ENCODE results near the gene SNX32. TPM values are rescaled to one million over a fixed set of nuclear protein-coding genes. Genes with fewer than 3 reads are reported as not detected.
A peak's percentile ranks its signal among the peaks of the same experiment; 100 is the strongest.

SNX32 gene
- total RNA-seq, 4 donors from 2014 or later, result 0.21 to 0.99 (median 0.67) TPM

- no peak for TF ChIP-seq CTCF (IDR thresholded peaks at IDR 0.05)
- no peak for TF ChIP-seq POLR2A (IDR thresholded peaks at IDR 0.05)
Observed at GRCh38 chr11:65791719-65792213, 42.0 kb upstream of the SNX32 start.

DNA sequence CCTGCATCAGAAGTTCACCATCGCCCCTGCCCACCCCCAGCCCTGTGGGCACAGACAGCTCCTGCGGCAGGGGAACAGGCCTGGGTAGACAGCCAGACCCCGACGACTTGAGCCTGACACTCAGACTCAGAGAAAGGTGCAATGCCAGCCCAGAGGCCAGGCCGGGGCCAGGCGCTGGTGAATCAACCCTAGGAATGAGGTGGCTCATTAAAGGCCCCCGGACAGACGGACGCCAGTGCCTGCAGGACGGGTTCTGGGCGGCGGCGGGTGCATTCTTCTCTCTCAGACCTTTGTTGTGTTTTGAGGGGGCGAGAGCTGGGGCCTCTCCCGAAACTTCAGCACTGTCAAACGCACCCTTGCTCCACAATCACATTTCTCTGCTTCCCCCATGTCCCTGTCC, 41.3 kb upstream of the SNX32 start:
- TF ChIP-seq CTCF (IDR thresholded peaks at IDR 0.05) (no peak), POLR2A (IDR thresholded peaks at IDR 0.05) (no peak)
- intact Hi-C loops (cut with DNase I; ENCODE audit: low total_unique reads), result no loop called here
- no peak for DNase-seq (ENCODE audit: low spot score in 2 of 2)
- no peak overlapping the region for H3K4me3 ChIP-seq (ENCODE audit: low read depth, poor library complexity, severe bottlenecking)
- 51 to 54% methylated on average over 16 of the region's 16 CpGs for WGBS, 2 donors

More at GRCh38 chr11:65791719-65792213, 42.0 kb upstream of the SNX32 start:
- intact Hi-C loops (cut with DNase I; ENCODE audit: low total_unique reads), result no loop called here
- H3K4me3 ChIP-seq (ENCODE audit: low read depth, poor library complexity, severe bottlenecking), result no peak overlapping the region
- DNase-seq (ENCODE audit: low spot score in 2 of 2), result peak; percentile 54 to 90
- WGBS, 2 donors, result 43 to 46% methylated on average over 13 of the region's 13 CpGs

DNA sequence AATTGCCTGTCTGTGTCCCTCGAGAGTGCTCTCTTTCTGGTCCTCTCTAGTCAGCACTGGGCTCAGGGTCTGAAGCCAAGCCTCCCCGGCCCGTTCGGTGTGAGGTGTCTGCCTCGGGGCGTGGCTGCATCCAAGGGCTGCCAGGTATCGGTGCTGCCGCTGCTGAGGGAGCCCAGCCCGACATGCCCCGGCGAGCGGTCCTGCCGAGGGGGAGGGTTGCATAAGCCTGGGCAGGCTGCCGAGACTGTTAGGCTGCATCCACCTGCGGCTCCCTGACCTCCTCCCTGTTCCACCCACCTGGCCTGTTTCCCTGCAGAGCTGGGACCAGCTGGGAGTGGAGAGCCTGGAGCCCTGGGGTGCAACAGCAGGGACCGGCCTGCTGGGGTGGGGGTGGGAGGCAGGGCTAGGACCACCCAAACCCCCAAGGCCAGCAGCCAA, 40.6 kb upstream of the SNX32 start:
- DNase-seq (ENCODE audit: low spot score in 2 of 2), result peak; percentile 67 to 93
- intact Hi-C loops (cut with DNase I; ENCODE audit: low total_unique reads), result no loop called here
- TF ChIP-seq POLR2A (IDR thresholded peaks at IDR 0.05) (no peak), CTCF (IDR thresholded peaks at IDR 0.05) (no peak)
- 25 to 48% methylated on average over 9 to 12 of the region's 16 CpGs for WGBS, 2 donors
- H3K4me3 ChIP-seq (ENCODE audit: low read depth, poor library complexity, severe bottlenecking), result no peak overlapping the region

DNA sequence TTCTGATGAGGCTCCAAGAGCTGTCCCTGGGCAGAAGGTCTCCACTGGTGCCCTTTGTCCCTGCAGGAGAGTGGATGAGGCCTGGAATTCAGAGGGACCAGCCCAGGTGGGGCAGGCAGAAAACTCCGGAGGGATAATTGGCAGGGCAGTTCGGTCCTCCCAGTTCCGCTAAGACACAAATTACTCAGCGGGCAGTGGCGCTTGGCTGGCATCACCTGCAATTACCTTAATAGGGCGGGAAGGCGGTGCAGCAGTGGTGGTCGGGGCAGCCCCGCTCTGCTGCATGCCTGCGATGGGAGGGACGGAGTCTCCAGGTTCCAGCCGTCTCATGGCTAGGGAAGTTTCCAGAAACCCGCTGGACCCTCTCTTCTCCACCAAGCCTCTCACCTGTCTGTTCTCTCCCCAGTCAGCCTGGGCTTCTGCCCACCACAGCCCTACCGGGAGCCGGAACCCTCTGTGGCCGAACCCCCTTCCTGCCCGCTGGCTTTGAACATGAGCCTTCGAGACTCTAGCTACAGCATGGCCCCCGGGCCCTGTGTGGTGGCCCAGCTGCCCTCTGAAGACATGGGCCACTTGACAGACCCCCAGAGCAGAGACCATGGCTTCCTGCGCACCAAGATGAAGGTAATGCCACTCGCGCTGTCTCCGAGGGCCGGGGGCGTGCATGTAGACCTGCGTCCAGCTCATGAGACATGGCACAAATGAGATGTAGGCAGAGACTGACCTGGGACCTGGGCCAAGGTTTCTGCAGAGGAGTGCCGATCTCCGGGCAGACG, 40.0 kb upstream of the SNX32 start:
- no peak for TF ChIP-seq POLR2A (IDR thresholded peaks at IDR 0.05)
- TF ChIP-seq CTCF (IDR thresholded peaks at IDR 0.05), result no peak
- no peak overlapping the region for H3K4me3 ChIP-seq (ENCODE audit: low read depth, poor library complexity, severe bottlenecking)
- no peak for DNase-seq (ENCODE audit: low spot score in 2 of 2)
- WGBS, 2 donors, result 76 to 79% methylated on average over 20 to 29 of the region's 29 CpGs
- intact Hi-C loops (cut with DNase I; ENCODE audit: low total_unique reads), result no loop called here

DNA sequence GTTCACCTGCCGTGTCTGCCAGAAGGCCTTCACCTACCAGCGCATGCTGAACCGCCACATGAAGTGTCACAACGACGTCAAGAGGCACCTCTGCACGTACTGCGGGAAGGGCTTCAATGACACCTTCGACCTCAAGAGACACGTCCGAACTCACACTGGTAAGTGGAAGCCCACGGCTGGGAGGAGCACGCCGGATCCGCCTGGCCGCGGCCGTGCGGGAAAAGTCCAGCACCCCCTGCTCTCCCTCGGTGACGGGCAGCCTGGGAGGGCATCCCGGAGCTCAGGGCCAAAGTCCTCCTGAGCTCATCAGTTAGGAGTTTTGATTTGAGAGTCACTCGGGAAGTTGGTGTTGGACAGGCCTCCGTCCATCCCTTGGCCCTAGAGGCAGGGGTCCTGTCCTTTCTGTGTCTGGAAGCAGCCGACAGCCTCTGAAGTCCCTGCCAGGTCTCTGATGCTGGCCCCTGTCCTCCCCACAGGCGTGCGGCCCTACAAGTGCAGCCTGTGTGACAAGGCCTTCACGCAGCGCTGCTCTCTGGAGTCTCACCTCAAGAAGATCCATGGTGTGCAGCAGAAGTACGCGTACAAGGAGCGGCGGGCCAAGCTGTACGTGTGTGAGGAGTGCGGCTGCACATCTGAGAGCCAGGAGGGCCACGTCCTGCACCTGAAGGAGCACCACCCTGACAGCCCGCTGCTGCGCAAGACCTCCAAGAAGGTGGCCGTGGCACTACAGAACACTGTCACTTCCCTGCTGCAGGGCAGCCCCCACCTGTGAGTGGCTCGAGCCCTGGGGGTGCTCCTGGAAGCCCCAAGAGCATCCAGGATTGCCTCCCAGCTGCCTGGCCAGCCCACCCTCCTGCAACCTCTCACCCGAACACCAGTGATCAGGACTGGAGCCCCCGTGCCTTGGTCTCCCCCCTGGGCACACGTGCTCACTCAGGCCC, 38.9 kb upstream of the SNX32 start:
- intact Hi-C loops (cut with DNase I; ENCODE audit: low total_unique reads), result no loop called here
- TF ChIP-seq CTCF (IDR thresholded peaks at IDR 0.05) (no peak), POLR2A (IDR thresholded peaks at IDR 0.05) (no peak)
- DNase-seq (ENCODE audit: low spot score in 2 of 2), result no peak
- 89 to 92% methylated on average over 37 to 41 of the region's 42 CpGs for WGBS, 2 donors
- H3K4me3 ChIP-seq (ENCODE audit: low read depth, poor library complexity, severe bottlenecking), result no peak overlapping the region

Data from lower leg skin (tissue), 4 donors.